Stimulated activated CD4-positive, alpha-beta T cell treated with anti-CD3 and anti-CD28 coated beads, Interleukin-2, amount 100 ng/mL, for 48 hours (primary cell): ENCODE measurements around the gene NTRK1.

Experiments
- DNase-seq, 2 donors: peaks; one replicate each; pipeline ENCODE4 v3.0.0-alpha.2; 2020

The NTRK1 gene

GRCh38 chr1:156858959-156859522, 1.6 kb upstream of the NTRK1 start, which contains the start of gene INSRR:
Gene INSRR, minus strand, starts transcription at chr1:156859117. Its CDS starts 496 bp downstream, at chr1:156858621.
- DNase-seq: no peak

- DNase-seq: no peak
These were observed 1.0 kb upstream of the NTRK1 start for GRCh38 chr1:156859523-156860112.

- peak; percentile 56 to 62 for DNase-seq
These were observed 495 bp upstream of the NTRK1 start for GRCh38 chr1:156860113-156860627.

- DNase-seq: no peak
These were observed 1.9 kb downstream of the NTRK1 start for GRCh38 chr1:156862584-156862983.

GRCh38 chr1:156862997-156863599, 2.4 kb downstream of the NTRK1 start:
- peak in 1 of 2 donors; percentile 23 for DNase-seq

GRCh38 chr1:156863631-156864030, 3.0 kb downstream of the NTRK1 start:
- no peak for DNase-seq

- DNase-seq: no peak
These were observed 4.1 kb downstream of the NTRK1 start for GRCh38 chr1:156864796-156865195.

- DNase-seq: no peak
These were observed 4.6 kb downstream of the NTRK1 start for GRCh38 chr1:156865258-156865657.

- DNase-seq: no peak
These were observed 5.2 kb downstream of the NTRK1 start for GRCh38 chr1:156865865-156866248.

- DNase-seq: no peak
These were observed 5.7 kb downstream of the NTRK1 start for GRCh38 chr1:156866249-156866909.

GRCh38 chr1:156868341-156868740, 7.7 kb downstream of the NTRK1 start:
- no peak for DNase-seq

GRCh38 chr1:156869455-156869854, 8.8 kb downstream of the NTRK1 start:
- no peak for DNase-seq

- no peak for DNase-seq
These were observed 13.0 kb downstream of the NTRK1 start for GRCh38 chr1:156873659-156874058.

GRCh38 chr1:156874142-156874541, 13.5 kb downstream of the NTRK1 start:
- no peak for DNase-seq

GRCh38 chr1:156874572-156875340, 14.1 kb downstream of the NTRK1 start:
- no peak for DNase-seq

GRCh38 chr1:156875341-156875615, 14.6 kb downstream of the NTRK1 start:
- DNase-seq: no peak

GRCh38 chr1:156876281-156876680, 15.6 kb downstream of the NTRK1 start:
- no peak for DNase-seq

- DNase-seq: no peak
These were observed 16.9 kb downstream of the NTRK1 start for GRCh38 chr1:156877433-156878170.

- DNase-seq: no peak
These were observed 19.2 kb downstream of the NTRK1 start for GRCh38 chr1:156879876-156880275.

- no peak for DNase-seq
These were observed 19.8 kb downstream of the NTRK1 start for GRCh38 chr1:156880473-156880872.

- no peak for DNase-seq
These were observed 20.4 kb downstream of the NTRK1 start for GRCh38 chr1:156881101-156881500.

GRCh38 chr1:156881663-156882062, 21.0 kb downstream of the NTRK1 start:
- no peak for DNase-seq

GRCh38 chr1:156882543-156882942, 21.9 kb downstream of the NTRK1 start:
- no peak for DNase-seq
